Measurements from ENCODE around the gene PDZD8.

DNA sequence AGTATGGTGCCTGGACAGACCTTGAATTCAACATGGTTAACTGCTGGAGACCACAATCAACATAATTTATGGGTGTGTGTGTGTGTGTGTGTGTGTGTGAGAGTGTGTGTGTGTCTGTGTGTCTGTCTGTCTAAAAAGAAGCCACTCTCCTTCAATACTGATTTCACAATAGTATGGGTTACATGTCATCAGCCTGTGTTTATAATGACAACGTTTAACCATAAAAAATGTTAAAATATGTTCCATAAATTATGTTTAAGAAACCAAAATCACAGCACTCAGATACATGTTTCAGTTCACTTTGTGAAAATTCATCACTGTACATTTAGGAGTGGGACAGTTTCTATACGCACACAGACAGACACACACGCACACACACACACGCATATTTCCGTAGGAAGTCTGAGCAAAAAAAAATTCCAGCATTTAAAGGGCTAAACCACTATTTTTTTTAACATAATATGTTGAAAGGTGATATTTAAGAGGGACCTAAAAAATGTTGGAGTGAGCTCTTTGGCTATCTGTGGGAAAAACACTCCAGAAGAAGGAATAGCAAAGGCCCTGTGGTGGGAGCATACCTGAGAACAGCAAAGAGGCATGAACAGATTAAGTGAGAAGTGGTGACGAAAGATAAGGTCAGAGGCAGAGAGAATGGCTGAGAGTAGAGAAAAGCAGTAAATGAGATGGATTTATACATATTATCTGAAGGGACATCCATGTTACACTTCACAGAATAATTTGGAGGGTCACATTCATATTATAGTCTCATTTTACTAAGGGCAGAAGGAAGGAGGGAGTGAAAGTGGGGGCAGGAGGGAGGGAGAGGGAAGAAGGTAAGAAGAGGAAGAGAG is 10.9 kb downstream of the PDZD8 start:
- TF ChIP-seq, protein P1, sequence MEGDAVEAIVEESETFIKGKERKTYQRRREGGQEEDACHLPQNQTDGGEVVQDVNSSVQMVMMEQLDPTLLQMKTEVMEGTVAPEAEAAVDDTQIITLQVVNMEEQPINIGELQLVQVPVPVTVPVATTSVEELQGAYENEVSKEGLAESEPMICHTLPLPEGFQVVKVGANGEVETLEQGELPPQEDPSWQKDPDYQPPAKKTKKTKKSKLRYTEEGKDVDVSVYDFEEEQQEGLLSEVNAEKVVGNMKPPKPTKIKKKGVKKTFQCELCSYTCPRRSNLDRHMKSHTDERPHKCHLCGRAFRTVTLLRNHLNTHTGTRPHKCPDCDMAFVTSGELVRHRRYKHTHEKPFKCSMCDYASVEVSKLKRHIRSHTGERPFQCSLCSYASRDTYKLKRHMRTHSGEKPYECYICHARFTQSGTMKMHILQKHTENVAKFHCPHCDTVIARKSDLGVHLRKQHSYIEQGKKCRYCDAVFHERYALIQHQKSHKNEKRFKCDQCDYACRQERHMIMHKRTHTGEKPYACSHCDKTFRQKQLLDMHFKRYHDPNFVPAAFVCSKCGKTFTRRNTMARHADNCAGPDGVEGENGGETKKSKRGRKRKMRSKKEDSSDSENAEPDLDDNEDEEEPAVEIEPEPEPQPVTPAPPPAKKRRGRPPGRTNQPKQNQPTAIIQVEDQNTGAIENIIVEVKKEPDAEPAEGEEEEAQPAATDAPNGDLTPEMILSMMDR (IDR thresholded peaks at IDR 0.05) = no peak
- TF ChIP-seq POLR2A (IDR thresholded peaks at IDR 0.05) = no peak

Measured in adrenal gland (tissue), 5 donors.